Common myeloid progenitor, CD34-positive (primary cell): ENCODE results near the gene BRD7.

ENCODE experiments used
- CTCF ChIA-PET: fragments of 350-600 bp; sonication (Branson Sonifier 250); formaldehyde crosslinking; loops from one replicate; lab custom pipeline; 2021; ENCODE audit warnings: antibody characterized with exemption; lab: Charles Lee
- POLR2A ChIA-PET: fragments of 350-600 bp; sonication (Branson Sonifier 250); formaldehyde crosslinking; loops from one replicate; lab custom pipeline; 2021; ENCODE audit warnings: antibody characterized with exemption; lab: Charles Lee
- DNase-seq, 3 donors: peaks; one replicate each; pipeline versions ENCODE4 v3.0.0 to v3.0.0-alpha.2; 2013
- H3K27ac ChIP-seq, 2 experiments: 1 replicate in 1 of 2; 2 replicates in 1 of 2; pipeline ENCODE4 v1.7.0; 2013; ENCODE audit warnings: inconsistent platforms in 2 of 2, low read length in 2 of 2, mild to moderate bottlenecking in 2 of 2, low read depth in 1 of 2, moderate library complexity in 1 of 2; ENCODE audit not compliant: severe bottlenecking in 2 of 2, insufficient read depth in 1 of 2, poor library complexity in 1 of 2
- H3K27me3 ChIP-seq, 5 experiments: replicated peaks in 2 of 5; 1 replicate in 3 of 5; 2 replicates in 2 of 5; pipeline versions ENCODE4 v1.6.1 to v1.7.0; 2013; ENCODE audit warnings: low read length in 4 of 5, mild to moderate bottlenecking in 2 of 5, moderate library complexity in 2 of 5, inconsistent platforms in 1 of 5; ENCODE audit not compliant: insufficient read depth in 5 of 5, control insufficient read depth in 4 of 5
- H3K36me3 ChIP-seq, 4 experiments: 1 replicate in 2 of 4; 2 replicates in 2 of 4; pipeline versions ENCODE4 v1.6.1 to v1.7.0; 2013; ENCODE audit warnings: low read length in 3 of 4, control low read depth in 1 of 4, mild to moderate bottlenecking in 1 of 4; ENCODE audit not compliant: control insufficient read depth in 4 of 4, insufficient read depth in 4 of 4
- H3K4me1 ChIP-seq, 4 experiments: 1 replicate in 3 of 4; 2 replicates in 1 of 4; pipeline versions ENCODE4 v1.6.1 to v1.7.1; 2013; ENCODE audit warnings: low read length in 3 of 4, mild to moderate bottlenecking in 3 of 4, control low read depth in 1 of 4, inconsistent platforms in 1 of 4, moderate library complexity in 1 of 4; ENCODE audit not compliant: control insufficient read depth in 4 of 4, insufficient read depth in 4 of 4; ENCODE audit errors: control extremely low read depth in 1 of 4
- H3K4me3 ChIP-seq, 7 experiments: 1 replicate in 4 of 7; 2 replicates in 3 of 7; pipeline versions ENCODE4 v1.5.1 to v1.7.0; 2013; ENCODE audit warnings: mild to moderate bottlenecking in 7 of 7, low read length in 6 of 7, moderate library complexity in 6 of 7, inconsistent platforms in 2 of 7, low read depth in 2 of 7, control low read depth in 1 of 7; ENCODE audit not compliant: insufficient read depth in 4 of 7, control insufficient read depth in 1 of 7; ENCODE audit errors: extremely low read depth in 1 of 7
- H3K9me3 ChIP-seq, 5 experiments: 1 replicate in 4 of 5; 2 replicates in 1 of 5; pipeline versions ENCODE4 v1.6.1 to v1.7.1; 2013; ENCODE audit warnings: low read length in 4 of 5, mild to moderate bottlenecking in 2 of 5, inconsistent platforms in 1 of 5, low read depth in 1 of 5, moderate library complexity in 1 of 5; ENCODE audit not compliant: control insufficient read depth in 4 of 5, insufficient read depth in 2 of 5; ENCODE audit errors: control extremely low read depth in 1 of 5
- WGBS: methylation state at CpG from one replicate; pipeline ENCODE4 v1.1.5; 2013; ENCODE audit not compliant: insufficient coverage; 5-methylcytosine and 5-hydroxymethylcytosine counted together

Gene BRD7

GRCh38 chr16:50314665-50315064 lies 54.1 kb downstream of the BRD7 start:
- Histone ChIP-seq H3K27me3 (no peaks in the 10 kb centered on the region), H3K4me3 (no peak overlapping the region), H3K9me3 (no peaks in the 10 kb centered on the region), H3K36me3 (peaks cover 14 to 92% (median 59%) of the 10 kb centered on the region in 4 experiments), H3K4me1 (peaks cover 0 to 21% (median 7%) of the 10 kb centered on the region in 4 experiments), H3K27ac (no peak overlapping the region)
- POLR2A ChIA-PET, result no interaction called here
- DNase-seq, result no peak
- 98% methylated on average over 6 of the region's 8 CpGs for WGBS
- CTCF ChIA-PET, result interaction anchor here (0.6 to 5.7 kb wide), 7 partner anchors 9 to 71 kb away, joined by 3 to 45 read pairs (median 4); no protein-coding TSS in a partner anchor

- peaks cover 13 to 92% (median 60%) of the 10 kb centered on the region in 4 experiments for H3K36me3 ChIP-seq
- H3K4me3 ChIP-seq, result peak overlapping the region in 2 of 7 experiments; percentile 20 to 43
- ChIA-PET POLR2A (interaction anchor here (0.7 to 1.2 kb wide), 4 partner anchors 9 to 114 kb away, joined by 3 to 8 read pairs (median 5); partner anchors contain the start of gene ADCY7), CTCF (interaction anchor here (0.6 to 5.7 kb wide), 13 partner anchors 8 to 104 kb away, joined by 3 to 45 read pairs (median 3); no protein-coding TSS in a partner anchor)
- no peaks in the 10 kb centered on the region for H3K9me3 ChIP-seq
- WGBS, result 55% methylated on average over 29 of the region's 31 CpGs
- H3K27me3 ChIP-seq, result no peaks in the 10 kb centered on the region
- DNase-seq, result peak; percentile 51 to 84 (median 81)
- H3K4me1 ChIP-seq, result peaks cover 0 to 21% (median 10%) of the 10 kb centered on the region in 4 experiments
- peak overlapping the region in 1 of 2 experiments; percentile 59 for H3K27ac ChIP-seq
These were observed 55.0 kb downstream of the BRD7 start for GRCh38 chr16:50313596-50314478.

DNA sequence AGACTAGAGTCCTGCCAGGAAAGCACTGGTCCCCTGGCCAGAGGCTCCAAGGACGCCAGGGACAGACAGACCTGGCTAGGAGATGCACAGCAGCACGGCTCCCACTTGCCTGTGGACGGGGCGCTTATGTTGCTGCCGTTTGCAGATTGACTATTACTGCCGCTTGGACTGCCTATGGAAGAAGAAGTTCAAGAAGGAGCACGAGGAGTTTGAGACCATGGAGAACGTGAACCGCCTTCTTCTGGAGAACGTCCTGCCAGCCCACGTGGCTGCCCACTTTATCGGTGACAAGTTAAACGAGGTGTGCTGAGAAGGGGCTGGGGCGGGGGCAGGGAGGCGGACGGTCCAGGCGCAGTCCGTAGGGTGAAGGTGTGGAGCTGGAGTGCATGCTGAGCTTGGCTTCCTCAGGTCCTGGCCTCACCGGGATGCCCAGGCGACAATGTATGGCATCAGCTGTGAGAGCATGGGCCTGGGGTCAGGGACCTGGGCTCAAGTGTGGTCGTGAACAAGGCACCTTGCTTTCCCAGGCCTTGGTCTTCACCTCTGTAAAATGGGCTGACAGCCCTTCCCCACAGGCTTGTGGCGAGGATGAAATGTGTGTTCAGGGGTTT lies 56.8 kb downstream of the BRD7 start:
- Histone ChIP-seq H3K4me1 (peaks cover 0 to 21% (median 10%) of the 10 kb centered on the region in 4 experiments), H3K27ac (no peak overlapping the region), H3K36me3 (peaks cover 13 to 95% (median 56%) of the 10 kb centered on the region in 4 experiments), H3K27me3 (no peaks in the 10 kb centered on the region), H3K4me3 (no peak overlapping the region), H3K9me3 (no peaks in the 10 kb centered on the region)
- 93% methylated on average over 18 of the region's 22 CpGs for WGBS
- ChIA-PET POLR2A (no interaction called here), CTCF (interaction anchor here (1.8 kb wide), 1 partner anchor 62 kb away, joined by 3 read pairs; no protein-coding TSS in a partner anchor)
- DNase-seq, result no peak

DNA sequence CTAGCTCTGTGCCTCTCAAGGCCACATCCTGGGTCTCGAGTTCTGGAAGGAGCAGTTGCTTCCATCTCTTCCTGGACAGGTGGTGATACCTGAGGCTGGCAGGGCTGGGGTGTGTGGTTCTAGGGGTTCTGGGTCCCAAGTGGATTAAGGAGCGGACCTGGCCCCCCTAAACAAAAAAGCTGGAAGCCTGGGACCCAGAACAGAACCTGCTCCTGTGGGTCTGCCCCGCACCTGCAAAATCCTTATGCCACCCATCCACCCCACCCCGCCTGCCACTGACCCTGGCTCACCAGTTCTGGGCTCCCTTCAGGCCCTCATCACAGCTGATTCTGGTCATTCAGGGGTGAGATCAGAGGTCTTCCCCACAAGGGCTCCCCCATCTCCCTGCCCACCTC lies 57.7 kb downstream of the BRD7 start:
- H3K4me3 ChIP-seq, result no peak overlapping the region
- no peak for DNase-seq
- 95% methylated on average over 4 of the region's 4 CpGs for WGBS
- POLR2A ChIA-PET, result interaction anchor here (2.4 kb wide), 1 partner anchor 29 kb away, joined by 9 read pairs; no protein-coding TSS in a partner anchor
- peaks cover 14 to 95% (median 51%) of the 10 kb centered on the region in 4 experiments for H3K36me3 ChIP-seq
- H3K27me3 ChIP-seq, result no peaks in the 10 kb centered on the region
- H3K9me3 ChIP-seq, result no peaks in the 10 kb centered on the region
- CTCF ChIA-PET, result interaction anchor here (1.3 to 2.7 kb wide), 4 partner anchors 11 to 97 kb away, joined by 3 to 13 read pairs (median 4); no protein-coding TSS in a partner anchor
- peaks cover 0 to 21% (median 10%) of the 10 kb centered on the region in 4 experiments for H3K4me1 ChIP-seq
- H3K27ac ChIP-seq, result no peak overlapping the region

GRCh38 chr16:50310308-50311133 lies 58.3 kb downstream of the BRD7 start:
- Histone ChIP-seq H3K4me1 (peaks cover 0 to 21% (median 10%) of the 10 kb centered on the region in 4 experiments), H3K27ac (no peak overlapping the region), H3K9me3 (no peaks in the 10 kb centered on the region), H3K36me3 (peaks cover 10 to 95% (median 47%) of the 10 kb centered on the region in 4 experiments), H3K27me3 (no peaks in the 10 kb centered on the region), H3K4me3 (no peak overlapping the region)
- no peak for DNase-seq
- POLR2A ChIA-PET, result interaction anchor here (2.4 kb wide), 1 partner anchor 28 kb away, joined by 9 read pairs; no protein-coding TSS in a partner anchor
- CTCF ChIA-PET, result interaction anchor here (1.0 to 2.7 kb wide), 7 partner anchors 12 to 101 kb away, joined by 3 to 13 read pairs (median 4); no protein-coding TSS in a partner anchor
- WGBS, result 99% methylated on average over 12 of the region's 18 CpGs
